HG03575 (cell line): ENCODE data around the gene GABPB1.

Source experiments
- ATAC-seq: cut with Tn5 transposase; IDR thresholded peaks from one replicate; pipeline ENCODE4 v1.9.1; 2021; ENCODE audit not compliant: unreplicated experiment, insufficient number of reproducible peaks, low FRiP score; ENCODE audit errors: extremely low read depth

Gene GABPB1

GRCh38 chr15:50295966-50296365 lies 59.0 kb downstream of the GABPB1 start:
- no peak for ATAC-seq

GRCh38 chr15:50289749-50290148 lies 65.2 kb downstream of the GABPB1 start:
- ATAC-seq = no peak

GRCh38 chr15:50287324-50288116 lies 67.5 kb downstream of the GABPB1 start:
- no peak for ATAC-seq

- no peak for ATAC-seq
Measured at GRCh38 chr15:50281427-50281826, 73.6 kb downstream of the GABPB1 start.

GRCh38 chr15:50280271-50280670 lies 74.7 kb downstream of the GABPB1 start:
- ATAC-seq = no peak

- no peak for ATAC-seq
Measured at GRCh38 chr15:50278496-50278895, 76.5 kb downstream of the GABPB1 start.

GRCh38 chr15:50277370-50277769 lies 77.6 kb downstream of the GABPB1 start:
- no peak for ATAC-seq

GRCh38 chr15:50275908-50276307 lies 79.1 kb downstream of the GABPB1 start:
- no peak for ATAC-seq

GRCh38 chr15:50275091-50275490 lies 79.9 kb downstream of the GABPB1 start:
- ATAC-seq = no peak

GRCh38 chr15:50267577-50267976 lies 87.4 kb downstream of the GABPB1 start:
- ATAC-seq = no peak

GRCh38 chr15:50265620-50266019 lies 89.4 kb downstream of the GABPB1 start, which contains the start of gene HDC:
TSS of gene HDC (minus strand) at chr15:50265726. CDS start at chr15:50265623, 103 bp downstream.
- ATAC-seq = no peak

- ATAC-seq = no peak
Measured at GRCh38 chr15:50262533-50262932, 92.5 kb downstream of the GABPB1 start.

GRCh38 chr15:50261981-50262380 lies 93.0 kb downstream of the GABPB1 start:
- no peak for ATAC-seq

- no peak for ATAC-seq
Measured at GRCh38 chr15:50260969-50261496, 94.0 kb downstream of the GABPB1 start.

- no peak for ATAC-seq
Measured at GRCh38 chr15:50259276-50259675, 95.7 kb downstream of the GABPB1 start.

GRCh38 chr15:50257924-50258323 lies 97.1 kb downstream of the GABPB1 start:
- ATAC-seq = no peak

- ATAC-seq = no peak
Measured at GRCh38 chr15:50257332-50257731, 97.7 kb downstream of the GABPB1 start.

- ATAC-seq = no peak
Measured at GRCh38 chr15:50256188-50257041, 98.6 kb downstream of the GABPB1 start.

- no peak for ATAC-seq
Measured at GRCh38 chr15:50252556-50252955, 102.4 kb downstream of the GABPB1 start.
